ENCODE data around the gene JOSD1.

- TF ChIP-seq MAX (IDR thresholded peaks at IDR 0.05; ENCODE audit: low read depth, low read length) (no peak), YY1 (IDR thresholded peaks at IDR 0.05; ENCODE audit: low read depth, low read length) (no peak), CTCF (IDR thresholded peaks at IDR 0.05 in 2 of 3, conservative IDR thresholded peaks at IDR 0.05 in 1 of 3; ENCODE audit: control insufficient read depth in 2 of 3, extremely low read depth in 1 of 3, insufficient read depth in 1 of 3, low read depth in 3 of 3, low read length in 3 of 3) (no peak), NFIC (IDR thresholded peaks at IDR 0.05; ENCODE audit: low read depth, low read length) (no peak), SP1 (IDR thresholded peaks at IDR 0.05; ENCODE audit: low read depth, low read length) (no peak), CREB1 (IDR thresholded peaks at IDR 0.05; ENCODE audit: low read depth) (no peak), CHD1 (IDR thresholded peaks at IDR 0.05; ENCODE audit: low read depth, low read length) (no peak), SMARCA5 (IDR thresholded peaks at IDR 0.05) (no peak), POLR2A (IDR thresholded peaks at IDR 0.05; ENCODE audit: low read depth, low read length) (no peak)
- TF ChIP-seq, protein P1, sequence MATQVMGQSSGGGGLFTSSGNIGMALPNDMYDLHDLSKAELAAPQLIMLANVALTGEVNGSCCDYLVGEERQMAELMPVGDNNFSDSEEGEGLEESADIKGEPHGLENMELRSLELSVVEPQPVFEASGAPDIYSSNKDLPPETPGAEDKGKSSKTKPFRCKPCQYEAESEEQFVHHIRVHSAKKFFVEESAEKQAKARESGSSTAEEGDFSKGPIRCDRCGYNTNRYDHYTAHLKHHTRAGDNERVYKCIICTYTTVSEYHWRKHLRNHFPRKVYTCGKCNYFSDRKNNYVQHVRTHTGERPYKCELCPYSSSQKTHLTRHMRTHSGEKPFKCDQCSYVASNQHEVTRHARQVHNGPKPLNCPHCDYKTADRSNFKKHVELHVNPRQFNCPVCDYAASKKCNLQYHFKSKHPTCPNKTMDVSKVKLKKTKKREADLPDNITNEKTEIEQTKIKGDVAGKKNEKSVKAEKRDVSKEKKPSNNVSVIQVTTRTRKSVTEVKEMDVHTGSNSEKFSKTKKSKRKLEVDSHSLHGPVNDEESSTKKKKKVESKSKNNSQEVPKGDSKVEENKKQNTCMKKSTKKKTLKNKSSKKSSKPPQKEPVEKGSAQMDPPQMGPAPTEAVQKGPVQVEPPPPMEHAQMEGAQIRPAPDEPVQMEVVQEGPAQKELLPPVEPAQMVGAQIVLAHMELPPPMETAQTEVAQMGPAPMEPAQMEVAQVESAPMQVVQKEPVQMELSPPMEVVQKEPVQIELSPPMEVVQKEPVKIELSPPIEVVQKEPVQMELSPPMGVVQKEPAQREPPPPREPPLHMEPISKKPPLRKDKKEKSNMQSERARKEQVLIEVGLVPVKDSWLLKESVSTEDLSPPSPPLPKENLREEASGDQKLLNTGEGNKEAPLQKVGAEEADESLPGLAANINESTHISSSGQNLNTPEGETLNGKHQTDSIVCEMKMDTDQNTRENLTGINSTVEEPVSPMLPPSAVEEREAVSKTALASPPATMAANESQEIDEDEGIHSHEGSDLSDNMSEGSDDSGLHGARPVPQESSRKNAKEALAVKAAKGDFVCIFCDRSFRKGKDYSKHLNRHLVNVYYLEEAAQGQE (IDR thresholded peaks at IDR 0.05; ENCODE audit: low read depth, low read length): no peak
Measured at GRCh38 chr22:38717244-38717643, 16.5 kb upstream of the JOSD1 start.
